WTC11 (cell line): ENCODE measurements around the gene MYL4. TPM values are rescaled to one million over a fixed set of nuclear protein-coding genes. Genes with fewer than 3 reads are reported as not detected.

ENCODE experiments used
- ATAC-seq: fragments of 200-7000 bp; cut with Tn5 transposase; 2 replicates; pipeline ENCODE4 v1.10.0; 2021; ENCODE audit warnings: mild to moderate bottlenecking, moderate library complexity
- CTCF ChIA-PET: fragments of 300-600 bp; sonication (Branson Sonifier 250); formaldehyde crosslinking; loops from one replicate; lab custom pipeline; 2021; ENCODE audit warnings: antibody characterized with exemption; lab: Charles Lee
- POLR2A ChIA-PET: fragments of 350-600 bp; sonication (Branson Sonifier 250); formaldehyde crosslinking; loops from one replicate; lab custom pipeline; 2021; ENCODE audit warnings: antibody characterized with exemption; lab: Charles Lee
- DNase-seq: peaks from one replicate; pipeline ENCODE4 v3.0.0; 2021; ENCODE audit warnings: low spot score
- H3K27ac Mint-ChIP-seq: 2 replicates; pipeline ENCODE4 v1.8.0; 2021; ENCODE audit warnings: mixed read lengths
- H3K27me3 Mint-ChIP-seq: 2 replicates; pipeline ENCODE4 v1.8.0; 2021; ENCODE audit warnings: low read depth, mild to moderate bottlenecking, moderate library complexity, mixed read lengths
- H3K36me3 Mint-ChIP-seq: 2 replicates; pipeline ENCODE4 v1.8.0; 2021; ENCODE audit warnings: mixed read lengths
- H3K4me1 Mint-ChIP-seq: 2 replicates; pipeline ENCODE4 v1.8.0; 2022; ENCODE audit warnings: mixed read lengths
- H3K4me3 Mint-ChIP-seq: 2 replicates; pipeline ENCODE4 v1.8.0; 2021; ENCODE audit warnings: mild to moderate bottlenecking, moderate library complexity, mixed read lengths
- H3K9me3 Mint-ChIP-seq: 2 replicates; pipeline ENCODE4 v1.8.0; 2021; ENCODE audit warnings: mixed read lengths
- CBFB ChIP-seq: sonication (generic); formaldehyde crosslinking; IDR thresholded peaks from 2 replicates; pipeline ENCODE4 v1.8.1; 2022; ENCODE audit warnings: mild to moderate bottlenecking, low read depth, missing genetic modification reagents
- CREB1 ChIP-seq: sonication (generic); formaldehyde crosslinking; IDR thresholded peaks from 2 replicates; pipeline ENCODE4 v1.8.0; 2023; ENCODE audit warnings: mild to moderate bottlenecking, missing genetic modification reagents
- FOXJ3 ChIP-seq: sonication (generic); formaldehyde crosslinking; IDR thresholded peaks from 2 replicates; pipeline ENCODE4 v1.9.0; 2021; ENCODE audit warnings: missing genetic modification reagents, mild to moderate bottlenecking, borderline replicate concordance
- FOXK1 ChIP-seq: sonication (generic); formaldehyde crosslinking; IDR thresholded peaks from 2 replicates; pipeline ENCODE4 v1.8.0; 2022; ENCODE audit warnings: mild to moderate bottlenecking, moderate library complexity, missing genetic modification reagents
- FOXP1 ChIP-seq: sonication (generic); formaldehyde crosslinking; IDR thresholded peaks from 2 replicates; pipeline ENCODE4 v1.8.0; 2022; ENCODE audit warnings: missing genetic modification reagents, mild to moderate bottlenecking, moderate library complexity, borderline replicate concordance
- MXD4 ChIP-seq: fragments of 250-450 bp; sonication (Bioruptor Pico); IDR thresholded peaks from 2 replicates; pipeline ENCODE4 v1.8.0; 2021; ENCODE audit warnings: mild to moderate bottlenecking, moderate library complexity, borderline replicate concordance
- NFATC4 ChIP-seq: fragments of 250-450 bp; sonication (Bioruptor Pico); IDR thresholded peaks from 2 replicates; pipeline ENCODE4 v1.9.0; 2021; ENCODE audit warnings: mild to moderate bottlenecking
- NFE2L1 ChIP-seq: sonication (generic); formaldehyde crosslinking; IDR thresholded peaks from 2 replicates; pipeline ENCODE4 v1.8.1; 2023; ENCODE audit warnings: missing genetic modification reagents
- OVOL2 ChIP-seq: fragments of 250-450 bp; sonication (Bioruptor Pico); IDR thresholded peaks from 2 replicates; pipeline ENCODE4 v1.9.0; 2021; ENCODE audit warnings: mild to moderate bottlenecking, borderline replicate concordance
- RELA ChIP-seq: sonication (generic); formaldehyde crosslinking; IDR thresholded peaks from 2 replicates; pipeline ENCODE4 v1.8.1; 2022; ENCODE audit warnings: missing genetic modification reagents, mild to moderate bottlenecking, borderline replicate concordance
- SP1 ChIP-seq: sonication (generic); formaldehyde crosslinking; conservative IDR thresholded peaks from 2 replicates; pipeline ENCODE4 v1.8.1; 2022; ENCODE audit warnings: missing genetic modification reagents
- TP53 ChIP-seq: sonication (generic); formaldehyde crosslinking; IDR thresholded peaks from 2 replicates; pipeline ENCODE4 v1.8.1; 2023; ENCODE audit warnings: mild to moderate bottlenecking, missing genetic modification reagents
- ZNF232 ChIP-seq: sonication (generic); formaldehyde crosslinking; IDR thresholded peaks from 2 replicates; pipeline ENCODE4 v1.8.0; 2022; ENCODE audit warnings: mild to moderate bottlenecking, missing genetic modification reagents
- ZNF423 ChIP-seq: fragments of 250-450 bp; sonication (Bioruptor Pico); IDR thresholded peaks from 2 replicates; pipeline ENCODE4 v2.1.2; 2022; ENCODE audit warnings: mild to moderate bottlenecking, moderate library complexity
- total RNA-seq: library from RNA; stranded (reverse); gene quantifications from 3 replicates; pipeline ENCODE4 v1.2.3, GENCODE V29; 2021
- TF ChIP-seq, protein P1 (sequence below): fragments of 250-450 bp; sonication (Bioruptor Pico); IDR thresholded peaks from 2 replicates; pipeline ENCODE4 v1.9.0; 2021; ENCODE audit warnings: moderate library complexity, mild to moderate bottlenecking, inconsistent platforms, borderline replicate concordance
- TF ChIP-seq, protein P2 (sequence below): sonication (generic); formaldehyde crosslinking; IDR thresholded peaks from 2 replicates; pipeline ENCODE4 v1.8.1; 2023; ENCODE audit warnings: mild to moderate bottlenecking, moderate library complexity, missing genetic modification reagents
- TF ChIP-seq, protein P3 (sequence below): sonication (generic); formaldehyde crosslinking; IDR thresholded peaks from 2 replicates; pipeline ENCODE4 v1.8.0; 2023; ENCODE audit warnings: mild to moderate bottlenecking, missing genetic modification reagents
- TF ChIP-seq, protein P4 (sequence below): sonication (generic); formaldehyde crosslinking; IDR thresholded peaks from 2 replicates; pipeline ENCODE4 v1.8.0; 2023; ENCODE audit warnings: missing genetic modification reagents, mild to moderate bottlenecking, borderline replicate concordance
- TF ChIP-seq, protein P5 (sequence below): sonication (generic); formaldehyde crosslinking; IDR thresholded peaks from 2 replicates; pipeline ENCODE4 v1.8.1; 2023; ENCODE audit warnings: mild to moderate bottlenecking, missing genetic modification reagents
- TF ChIP-seq, protein P6 (sequence below): sonication (generic); formaldehyde crosslinking; IDR thresholded peaks from 2 replicates; pipeline ENCODE4 v1.8.1; 2022; ENCODE audit warnings: mild to moderate bottlenecking, missing genetic modification reagents, moderate library complexity, borderline replicate concordance
- TF ChIP-seq, protein P7 (sequence below): sonication (generic); formaldehyde crosslinking; IDR thresholded peaks from 2 replicates; pipeline ENCODE4 v1.8.1; 2022; ENCODE audit warnings: low read depth, missing genetic modification reagents, borderline replicate concordance
- TF ChIP-seq, protein P8 (sequence below): fragments of 250-450 bp; sonication (Bioruptor Pico); IDR thresholded peaks from 2 replicates; pipeline ENCODE4 v1.9.0; 2021; ENCODE audit warnings: mild to moderate bottlenecking

The MYL4 gene
- total RNA-seq, 1 experiment from 2014 or later, result 0.50 TPM

DNA sequence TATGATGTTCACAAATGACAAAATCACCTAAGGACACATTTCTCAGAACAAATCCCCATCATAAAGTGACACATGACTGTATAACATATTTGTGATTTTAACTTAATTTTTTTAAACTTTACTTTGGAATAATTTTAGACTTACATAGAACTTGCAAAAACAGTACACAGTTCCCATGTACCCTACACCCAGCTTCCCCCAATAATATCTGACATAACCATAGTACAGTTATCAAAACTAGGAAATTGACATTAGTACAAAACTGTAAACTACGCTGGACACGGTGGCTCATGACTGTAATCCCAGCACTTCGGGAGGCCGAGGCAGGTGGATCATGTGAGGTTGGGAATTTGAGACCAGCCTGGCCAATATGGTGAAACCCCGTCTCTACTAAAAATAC is 44.9 kb upstream of the MYL4 start:
- H3K4me1 Mint-ChIP-seq, result no peaks in the 10 kb centered on the region

DNA sequence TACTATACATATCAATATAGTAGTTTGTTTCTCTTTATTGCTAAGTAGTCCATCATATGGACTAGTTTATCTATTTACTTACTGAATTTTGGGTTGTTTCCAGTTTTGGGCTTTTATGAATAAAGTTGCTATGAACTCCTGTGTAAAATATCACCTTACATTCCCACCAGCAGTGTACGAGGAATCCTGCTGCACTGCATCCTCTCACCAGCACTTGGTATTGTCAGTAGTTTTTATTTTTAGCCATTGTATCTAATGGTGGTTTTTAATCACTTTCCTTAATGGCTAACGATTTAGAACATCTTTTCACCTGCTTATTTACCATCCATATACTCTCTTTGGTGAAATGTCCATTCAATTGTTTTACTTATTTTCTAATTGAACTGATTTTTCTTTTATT is 44.0 kb upstream of the MYL4 start:
- DNase-seq, result no peak
- no peak for ATAC-seq
- Mint-ChIP-seq H3K27ac (no peak overlapping the region), H3K4me1 (no peaks in the 10 kb centered on the region), H3K4me3 (no peak overlapping the region), H3K27me3 (no peaks in the 10 kb centered on the region), H3K36me3 (peaks cover 25% of the 10 kb centered on the region), H3K9me3 (no peaks in the 10 kb centered on the region)
- ChIA-PET CTCF (no interaction called here), POLR2A (interaction anchor here (0.6 kb wide), 1 partner anchor 79 kb away, joined by 4 read pairs; no protein-coding TSS in a partner anchor)
- TF ChIP-seq, protein P1, sequence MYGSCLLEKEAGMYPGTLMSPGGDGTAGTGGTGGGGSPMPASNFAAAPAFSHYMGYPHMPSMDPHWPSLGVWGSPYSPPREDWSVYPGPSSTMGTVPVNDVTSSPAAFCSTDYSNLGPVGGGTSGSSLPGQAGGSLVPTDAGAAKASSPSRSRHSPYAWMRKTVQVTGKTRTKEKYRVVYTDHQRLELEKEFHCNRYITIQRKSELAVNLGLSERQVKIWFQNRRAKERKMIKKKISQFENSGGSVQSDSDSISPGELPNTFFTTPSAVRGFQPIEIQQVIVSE (CRISPR knock-in tag), result no peak
- TF ChIP-seq SP1 (CRISPR knock-in tag) (no peak), CREB1 (CRISPR knock-in tag) (no peak), CBFB (CRISPR knock-in tag) (no peak), RELA (CRISPR knock-in tag) (no peak), FOXJ3 (no peak), FOXK1 (no peak)
- TF ChIP-seq, protein P2, sequence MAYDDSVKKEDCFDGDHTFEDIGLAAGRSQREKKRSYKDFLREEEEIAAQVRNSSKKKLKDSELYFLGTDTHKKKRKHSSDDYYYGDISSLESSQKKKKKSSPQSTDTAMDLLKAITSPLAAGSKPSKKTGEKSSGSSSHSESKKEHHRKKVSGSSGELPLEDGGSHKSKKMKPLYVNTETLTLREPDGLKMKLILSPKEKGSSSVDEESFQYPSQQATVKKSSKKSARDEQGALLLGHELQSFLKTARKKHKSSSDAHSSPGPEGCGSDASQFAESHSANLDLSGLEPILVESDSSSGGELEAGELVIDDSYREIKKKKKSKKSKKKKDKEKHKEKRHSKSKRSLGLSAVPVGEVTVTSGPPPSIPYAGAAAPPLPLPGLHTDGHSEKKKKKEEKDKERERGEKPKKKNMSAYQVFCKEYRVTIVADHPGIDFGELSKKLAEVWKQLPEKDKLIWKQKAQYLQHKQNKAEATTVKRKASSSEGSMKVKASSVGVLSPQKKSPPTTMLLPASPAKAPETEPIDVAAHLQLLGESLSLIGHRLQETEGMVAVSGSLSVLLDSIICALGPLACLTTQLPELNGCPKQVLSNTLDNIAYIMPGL (CRISPR knock-in tag), result no peak
- TF ChIP-seq, protein P3, sequence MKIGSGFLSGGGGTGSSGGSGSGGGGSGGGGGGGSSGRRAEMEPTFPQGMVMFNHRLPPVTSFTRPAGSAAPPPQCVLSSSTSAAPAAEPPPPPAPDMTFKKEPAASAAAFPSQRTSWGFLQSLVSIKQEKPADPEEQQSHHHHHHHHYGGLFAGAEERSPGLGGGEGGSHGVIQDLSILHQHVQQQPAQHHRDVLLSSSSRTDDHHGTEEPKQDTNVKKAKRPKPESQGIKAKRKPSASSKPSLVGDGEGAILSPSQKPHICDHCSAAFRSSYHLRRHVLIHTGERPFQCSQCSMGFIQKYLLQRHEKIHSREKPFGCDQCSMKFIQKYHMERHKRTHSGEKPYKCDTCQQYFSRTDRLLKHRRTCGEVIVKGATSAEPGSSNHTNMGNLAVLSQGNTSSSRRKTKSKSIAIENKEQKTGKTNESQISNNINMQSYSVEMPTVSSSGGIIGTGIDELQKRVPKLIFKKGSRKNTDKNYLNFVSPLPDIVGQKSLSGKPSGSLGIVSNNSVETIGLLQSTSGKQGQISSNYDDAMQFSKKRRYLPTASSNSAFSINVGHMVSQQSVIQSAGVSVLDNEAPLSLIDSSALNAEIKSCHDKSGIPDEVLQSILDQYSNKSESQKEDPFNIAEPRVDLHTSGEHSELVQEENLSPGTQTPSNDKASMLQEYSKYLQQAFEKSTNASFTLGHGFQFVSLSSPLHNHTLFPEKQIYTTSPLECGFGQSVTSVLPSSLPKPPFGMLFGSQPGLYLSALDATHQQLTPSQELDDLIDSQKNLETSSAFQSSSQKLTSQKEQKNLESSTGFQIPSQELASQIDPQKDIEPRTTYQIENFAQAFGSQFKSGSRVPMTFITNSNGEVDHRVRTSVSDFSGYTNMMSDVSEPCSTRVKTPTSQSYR (CRISPR knock-in tag), result no peak

More for the DNA sequence above, 44.9 kb upstream of the MYL4 start:
- no peak for DNase-seq
- POLR2A ChIA-PET, result interaction anchor here (0.6 kb wide), 1 partner anchor 78 kb away, joined by 4 read pairs; no protein-coding TSS in a partner anchor
- ATAC-seq, result no peak
- Mint-ChIP-seq H3K27me3 (no peaks in the 10 kb centered on the region), H3K4me3 (no peak overlapping the region), H3K36me3 (peaks cover 25% of the 10 kb centered on the region), H3K9me3 (no peaks in the 10 kb centered on the region), H3K27ac (no peak overlapping the region)
- TF ChIP-seq FOXK1 (no peak), NFE2L1 (CRISPR knock-in tag) (no peak), ZNF423 (CRISPR knock-in tag) (no peak), OVOL2 (CRISPR knock-in tag) (no peak), FOXP1 (no peak), NFATC4 (CRISPR knock-in tag) (no peak), MXD4 (CRISPR knock-in tag) (no peak), CBFB (CRISPR knock-in tag) (no peak), ZNF232 (CRISPR knock-in tag) (no peak), TP53 (CRISPR knock-in tag) (no peak)
- TF ChIP-seq, protein P4, sequence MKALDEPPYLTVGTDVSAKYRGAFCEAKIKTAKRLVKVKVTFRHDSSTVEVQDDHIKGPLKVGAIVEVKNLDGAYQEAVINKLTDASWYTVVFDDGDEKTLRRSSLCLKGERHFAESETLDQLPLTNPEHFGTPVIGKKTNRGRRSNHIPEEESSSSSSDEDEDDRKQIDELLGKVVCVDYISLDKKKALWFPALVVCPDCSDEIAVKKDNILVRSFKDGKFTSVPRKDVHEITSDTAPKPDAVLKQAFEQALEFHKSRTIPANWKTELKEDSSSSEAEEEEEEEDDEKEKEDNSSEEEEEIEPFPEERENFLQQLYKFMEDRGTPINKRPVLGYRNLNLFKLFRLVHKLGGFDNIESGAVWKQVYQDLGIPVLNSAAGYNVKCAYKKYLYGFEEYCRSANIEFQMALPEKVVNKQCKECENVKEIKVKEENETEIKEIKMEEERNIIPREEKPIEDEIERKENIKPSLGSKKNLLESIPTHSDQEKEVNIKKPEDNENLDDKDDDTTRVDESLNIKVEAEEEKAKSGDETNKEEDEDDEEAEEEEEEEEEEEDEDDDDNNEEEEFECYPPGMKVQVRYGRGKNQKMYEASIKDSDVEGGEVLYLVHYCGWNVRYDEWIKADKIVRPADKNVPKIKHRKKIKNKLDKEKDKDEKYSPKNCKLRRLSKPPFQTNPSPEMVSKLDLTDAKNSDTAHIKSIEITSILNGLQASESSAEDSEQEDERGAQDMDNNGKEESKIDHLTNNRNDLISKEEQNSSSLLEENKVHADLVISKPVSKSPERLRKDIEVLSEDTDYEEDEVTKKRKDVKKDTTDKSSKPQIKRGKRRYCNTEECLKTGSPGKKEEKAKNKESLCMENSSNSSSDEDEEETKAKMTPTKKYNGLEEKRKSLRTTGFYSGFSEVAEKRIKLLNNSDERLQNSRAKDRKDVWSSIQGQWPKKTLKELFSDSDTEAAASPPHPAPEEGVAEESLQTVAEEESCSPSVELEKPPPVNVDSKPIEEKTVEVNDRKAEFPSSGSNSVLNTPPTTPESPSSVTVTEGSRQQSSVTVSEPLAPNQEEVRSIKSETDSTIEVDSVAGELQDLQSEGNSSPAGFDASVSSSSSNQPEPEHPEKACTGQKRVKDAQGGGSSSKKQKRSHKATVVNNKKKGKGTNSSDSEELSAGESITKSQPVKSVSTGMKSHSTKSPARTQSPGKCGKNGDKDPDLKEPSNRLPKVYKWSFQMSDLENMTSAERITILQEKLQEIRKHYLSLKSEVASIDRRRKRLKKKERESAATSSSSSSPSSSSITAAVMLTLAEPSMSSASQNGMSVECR (CRISPR knock-in tag), result no peak
- TF ChIP-seq, protein P5, sequence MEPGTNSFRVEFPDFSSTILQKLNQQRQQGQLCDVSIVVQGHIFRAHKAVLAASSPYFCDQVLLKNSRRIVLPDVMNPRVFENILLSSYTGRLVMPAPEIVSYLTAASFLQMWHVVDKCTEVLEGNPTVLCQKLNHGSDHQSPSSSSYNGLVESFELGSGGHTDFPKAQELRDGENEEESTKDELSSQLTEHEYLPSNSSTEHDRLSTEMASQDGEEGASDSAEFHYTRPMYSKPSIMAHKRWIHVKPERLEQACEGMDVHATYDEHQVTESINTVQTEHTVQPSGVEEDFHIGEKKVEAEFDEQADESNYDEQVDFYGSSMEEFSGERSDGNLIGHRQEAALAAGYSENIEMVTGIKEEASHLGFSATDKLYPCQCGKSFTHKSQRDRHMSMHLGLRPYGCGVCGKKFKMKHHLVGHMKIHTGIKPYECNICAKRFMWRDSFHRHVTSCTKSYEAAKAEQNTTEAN (CRISPR knock-in tag), result no peak
- TF ChIP-seq, protein P6, sequence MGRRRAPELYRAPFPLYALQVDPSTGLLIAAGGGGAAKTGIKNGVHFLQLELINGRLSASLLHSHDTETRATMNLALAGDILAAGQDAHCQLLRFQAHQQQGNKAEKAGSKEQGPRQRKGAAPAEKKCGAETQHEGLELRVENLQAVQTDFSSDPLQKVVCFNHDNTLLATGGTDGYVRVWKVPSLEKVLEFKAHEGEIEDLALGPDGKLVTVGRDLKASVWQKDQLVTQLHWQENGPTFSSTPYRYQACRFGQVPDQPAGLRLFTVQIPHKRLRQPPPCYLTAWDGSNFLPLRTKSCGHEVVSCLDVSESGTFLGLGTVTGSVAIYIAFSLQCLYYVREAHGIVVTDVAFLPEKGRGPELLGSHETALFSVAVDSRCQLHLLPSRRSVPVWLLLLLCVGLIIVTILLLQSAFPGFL (CRISPR knock-in tag), result no peak
- TF ChIP-seq, protein P7, sequence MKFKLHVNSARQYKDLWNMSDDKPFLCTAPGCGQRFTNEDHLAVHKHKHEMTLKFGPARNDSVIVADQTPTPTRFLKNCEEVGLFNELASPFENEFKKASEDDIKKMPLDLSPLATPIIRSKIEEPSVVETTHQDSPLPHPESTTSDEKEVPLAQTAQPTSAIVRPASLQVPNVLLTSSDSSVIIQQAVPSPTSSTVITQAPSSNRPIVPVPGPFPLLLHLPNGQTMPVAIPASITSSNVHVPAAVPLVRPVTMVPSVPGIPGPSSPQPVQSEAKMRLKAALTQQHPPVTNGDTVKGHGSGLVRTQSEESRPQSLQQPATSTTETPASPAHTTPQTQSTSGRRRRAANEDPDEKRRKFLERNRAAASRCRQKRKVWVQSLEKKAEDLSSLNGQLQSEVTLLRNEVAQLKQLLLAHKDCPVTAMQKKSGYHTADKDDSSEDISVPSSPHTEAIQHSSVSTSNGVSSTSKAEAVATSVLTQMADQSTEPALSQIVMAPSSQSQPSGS (CRISPR knock-in tag), result no peak
- TF ChIP-seq, protein P8, sequence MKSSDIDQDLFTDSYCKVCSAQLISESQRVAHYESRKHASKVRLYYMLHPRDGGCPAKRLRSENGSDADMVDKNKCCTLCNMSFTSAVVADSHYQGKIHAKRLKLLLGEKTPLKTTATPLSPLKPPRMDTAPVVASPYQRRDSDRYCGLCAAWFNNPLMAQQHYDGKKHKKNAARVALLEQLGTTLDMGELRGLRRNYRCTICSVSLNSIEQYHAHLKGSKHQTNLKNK (CRISPR knock-in tag), result no peak
- CTCF ChIA-PET, result no interaction called here
